Measurements from ENCODE around the gene GRID2IP. TPM values are rescaled to one million over a fixed set of nuclear protein-coding genes. Genes with fewer than 3 reads are reported as not detected.
"Not testable (repeated sequence)": the region's sequence is repeated elsewhere in the genome, so short reads cannot be mapped to it uniquely, and the experiment has no call there.

The GRID2IP gene
- total RNA-seq, 1 donor from 2014 or later = 0.86 TPM

GRCh38 chr7:6487184-6487545 is 64.1 kb downstream of the GRID2IP start:
- no peak for DNase-seq (ENCODE audit: low spot score)

DNA sequence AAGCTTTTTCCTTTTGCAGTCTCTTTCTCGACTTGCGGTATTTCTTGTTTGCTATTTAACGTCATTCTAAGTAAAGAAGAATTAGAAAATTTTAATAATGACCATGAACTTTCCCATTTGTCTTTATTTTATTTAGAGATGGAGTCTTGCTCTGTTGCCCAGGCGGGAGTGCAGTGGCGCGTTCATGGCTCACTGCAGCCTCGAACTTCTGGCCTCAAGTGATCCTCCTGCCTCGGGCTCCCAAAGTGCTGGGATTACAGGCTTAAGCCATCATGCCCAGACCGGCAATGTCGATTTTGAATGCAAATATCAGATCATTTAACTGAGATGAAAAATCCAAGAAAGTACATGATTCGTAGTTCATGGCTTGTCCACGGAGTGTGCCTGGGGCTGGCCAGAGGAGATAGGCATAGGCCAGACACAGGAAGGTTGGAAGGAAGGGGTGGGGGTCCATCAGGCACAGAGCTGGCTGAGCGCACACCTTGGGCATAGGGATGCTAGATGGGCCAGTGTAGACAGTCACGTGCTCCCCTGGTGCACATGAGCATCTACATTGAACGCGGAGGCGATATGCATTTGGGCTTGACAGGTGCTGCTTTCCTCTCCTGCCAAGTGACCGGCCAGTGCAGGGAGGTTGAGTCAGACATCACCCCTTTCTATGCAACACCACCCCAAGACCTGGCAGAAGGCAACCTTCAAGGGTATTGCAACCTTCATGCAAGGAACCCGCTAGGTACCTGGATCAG is 64.7 kb downstream of the GRID2IP start:
- DNase-seq (ENCODE audit: low spot score) = no peak

DNA sequence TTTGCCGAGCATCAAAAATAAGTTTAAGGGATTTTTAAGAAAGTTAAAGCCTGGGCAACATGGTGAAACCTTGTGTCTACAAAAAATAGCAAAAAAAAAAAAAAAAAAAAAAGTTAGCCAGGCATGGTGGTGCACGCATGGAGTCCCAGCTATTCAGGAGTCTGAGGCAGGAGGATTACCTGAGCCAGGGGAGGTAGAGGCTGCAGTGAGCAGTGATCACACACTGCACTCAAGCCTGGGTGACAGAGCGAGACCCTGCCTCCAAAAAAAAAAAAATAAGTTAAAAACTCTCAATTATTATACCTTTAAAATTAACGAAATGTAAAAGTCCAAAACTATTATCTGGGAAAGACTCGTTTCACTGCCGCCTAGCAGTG is 68.5 kb downstream of the GRID2IP start:
- no peak for DNase-seq (ENCODE audit: low spot score)

- peak; percentile 38 for DNase-seq (ENCODE audit: low spot score)
Observed at GRCh38 chr7:6482307-6482706, 69.0 kb downstream of the GRID2IP start.

GRCh38 chr7:6481445-6481844 is 69.8 kb downstream of the GRID2IP start:
- DNase-seq (ENCODE audit: low spot score) = no peak

- no peak for DNase-seq (ENCODE audit: low spot score)
Observed at GRCh38 chr7:6480323-6480660, 71.0 kb downstream of the GRID2IP start.

- DNase-seq (ENCODE audit: low spot score) = no peak
Observed at GRCh38 chr7:6479067-6479466, 72.2 kb downstream of the GRID2IP start.

DNA sequence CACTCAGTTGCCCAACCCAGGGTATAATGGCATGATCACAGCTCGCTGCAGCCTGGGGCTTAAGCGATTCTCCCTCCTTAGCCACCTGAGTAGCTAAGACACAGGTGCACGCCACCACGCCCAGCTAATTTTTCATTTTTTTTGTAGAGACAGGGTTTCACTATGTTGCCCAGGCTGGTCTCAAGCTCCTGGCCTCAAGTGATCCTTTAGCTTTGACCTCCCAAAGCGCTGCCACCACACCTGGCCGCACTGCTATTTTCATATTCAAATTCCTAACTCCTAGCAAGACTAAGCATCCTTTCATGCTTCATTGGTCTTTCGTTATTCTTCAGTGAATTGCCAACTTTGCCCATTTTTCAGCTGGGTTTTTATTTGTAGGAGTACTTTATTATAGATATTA is 73.1 kb downstream of the GRID2IP start:
- DNase-seq (ENCODE audit: low spot score) = no peak

GRCh38 chr7:6477318-6477660 is 74.0 kb downstream of the GRID2IP start:
- DNase-seq (ENCODE audit: low spot score) = no peak

GRCh38 chr7:6476596-6477317 is 74.5 kb downstream of the GRID2IP start:
- DNase-seq (ENCODE audit: low spot score) = no peak

DNA sequence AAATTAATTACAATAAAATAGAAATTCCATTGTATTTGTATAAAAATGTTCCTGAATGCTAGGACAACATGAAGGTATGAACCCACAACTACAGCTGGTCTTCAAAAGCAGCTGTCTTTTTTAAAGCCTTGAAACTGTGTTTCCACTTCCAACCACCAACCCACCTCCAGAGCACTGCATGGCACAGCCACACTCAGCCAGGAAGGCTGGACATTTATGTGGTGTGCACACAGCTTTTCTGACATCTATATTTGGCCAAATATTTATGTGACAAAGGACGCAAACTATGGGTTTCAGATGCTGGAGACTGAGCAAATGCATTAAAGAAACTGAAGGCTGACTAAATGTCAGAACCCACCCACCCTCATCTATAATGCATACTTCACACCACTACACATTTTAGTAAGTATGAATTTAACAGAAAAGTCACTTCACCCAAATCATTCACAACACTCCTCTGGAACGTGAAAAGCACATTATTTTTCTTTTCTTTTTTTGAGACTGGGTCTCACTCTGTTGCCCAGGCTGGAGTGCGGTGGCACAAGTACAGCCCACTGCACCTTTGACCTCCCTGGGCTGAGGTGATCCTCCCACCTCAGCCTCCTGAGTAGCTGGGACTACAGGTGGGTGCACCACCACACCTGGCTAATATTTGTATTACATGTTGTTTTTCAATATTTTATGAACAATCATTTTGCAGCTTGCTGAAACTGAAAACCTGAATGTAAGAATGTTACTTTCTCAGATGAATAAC is 75.7 kb downstream of the GRID2IP start:
- no peak for DNase-seq (ENCODE audit: low spot score)

- no peak for DNase-seq (ENCODE audit: low spot score)
Observed at GRCh38 chr7:6465862-6466261, 85.4 kb downstream of the GRID2IP start.

DNA sequence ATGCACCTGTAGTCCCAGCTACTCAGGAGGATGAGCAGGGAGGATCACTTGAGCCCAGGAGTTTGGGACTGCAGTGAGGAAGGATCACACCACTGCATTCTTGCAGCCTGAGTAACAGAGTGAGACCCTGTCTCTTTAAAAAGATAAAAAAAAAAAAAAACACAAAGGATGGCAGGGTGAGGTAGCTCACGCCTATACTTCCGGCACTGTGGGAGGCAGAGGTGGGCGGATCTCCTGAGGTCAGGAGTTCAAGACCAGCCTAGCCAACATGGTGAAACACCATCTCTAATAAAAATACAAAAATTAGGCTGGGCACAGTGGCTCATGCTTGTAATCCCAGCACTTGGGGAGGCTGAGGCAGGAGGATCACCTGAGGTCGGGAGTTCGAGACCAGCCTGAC is 87.7 kb downstream of the GRID2IP start:
- DNase-seq (ENCODE audit: low spot score) = not testable (repeated sequence)

DNA sequence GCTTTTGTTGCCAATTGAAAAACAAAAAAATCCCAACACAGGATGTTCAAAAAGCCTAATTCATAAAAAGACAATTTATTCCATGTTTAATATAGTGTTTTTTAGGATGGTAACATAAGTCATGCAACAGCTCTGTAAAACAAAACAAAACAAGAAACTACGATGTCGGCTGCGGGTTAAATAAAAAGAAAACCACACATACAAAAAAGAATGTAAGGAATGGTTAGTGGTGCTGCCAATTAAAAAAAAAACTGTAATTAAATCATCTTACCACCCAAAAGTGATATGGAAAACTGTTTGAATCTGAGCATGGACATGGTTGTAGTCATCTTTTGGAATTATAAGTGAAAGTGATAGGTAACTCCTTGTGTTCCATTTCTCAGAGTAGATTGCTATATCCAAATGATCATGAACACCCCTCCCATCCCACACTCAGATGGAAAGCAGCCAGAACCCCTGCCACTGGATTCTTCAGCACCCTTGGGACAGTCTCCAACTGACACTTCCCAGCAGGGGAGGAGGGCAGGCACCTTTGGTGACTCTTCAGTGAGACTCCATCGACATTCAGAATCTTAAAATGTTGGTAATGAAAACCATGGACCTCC is 89.2 kb downstream of the GRID2IP start:
- DNase-seq (ENCODE audit: low spot score) = no peak

- DNase-seq (ENCODE audit: low spot score) = no peak
Observed at GRCh38 chr7:6460990-6461584, 90.2 kb downstream of the GRID2IP start.

- no peak for DNase-seq (ENCODE audit: low spot score)
Observed at GRCh38 chr7:6460303-6460702, 91.0 kb downstream of the GRID2IP start.

DNA sequence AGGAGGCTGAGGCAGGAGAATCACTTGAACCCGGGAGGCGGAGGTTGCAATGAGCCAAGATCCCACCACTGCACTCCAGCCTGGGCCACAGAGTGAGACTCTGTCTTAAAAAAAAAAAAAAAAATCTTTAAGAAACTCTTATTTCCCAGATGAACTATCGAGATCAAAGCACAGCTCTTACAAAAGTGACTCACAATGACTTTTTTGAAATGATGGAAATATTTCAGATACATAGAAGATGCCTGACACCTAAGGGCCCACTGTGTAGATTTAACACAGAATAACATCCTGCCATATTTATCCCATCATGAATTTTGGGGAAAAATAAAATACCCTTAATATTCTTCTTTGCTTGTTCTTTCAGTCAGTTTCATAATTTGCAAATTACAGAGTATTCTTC is 92.6 kb downstream of the GRID2IP start:
- not testable (repeated sequence) for DNase-seq (ENCODE audit: low spot score)

DNA sequence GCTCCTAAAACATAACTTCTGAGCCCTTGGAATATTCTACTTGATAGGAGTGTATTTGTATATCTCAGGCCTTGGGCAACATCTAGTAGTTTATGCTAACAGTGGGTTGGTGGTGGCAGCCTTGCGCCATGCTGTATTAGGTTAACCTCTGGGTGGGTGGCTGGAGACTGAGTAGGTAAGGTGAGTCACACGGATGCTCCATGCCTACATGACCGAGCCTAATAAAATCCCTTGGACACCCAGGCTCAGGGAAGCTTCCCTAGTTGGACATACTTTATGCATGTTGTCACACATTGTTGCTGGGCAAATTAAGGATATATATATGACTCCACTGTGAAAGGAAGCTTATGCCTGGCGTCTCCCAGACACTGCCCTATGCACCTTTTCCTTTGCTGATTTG is 97.5 kb downstream of the GRID2IP start:
- DNase-seq (ENCODE audit: low spot score) = no peak

GRCh38 chr7:6451224-6451705 is 100.0 kb downstream of the GRID2IP start:
- DNase-seq (ENCODE audit: low spot score) = no peak

GRCh38 chr7:6450591-6450990 is 100.7 kb downstream of the GRID2IP start:
- DNase-seq (ENCODE audit: low spot score) = not testable (repeated sequence)

- DNase-seq (ENCODE audit: low spot score) = not testable (repeated sequence)
Observed at GRCh38 chr7:6449884-6450283, 101.4 kb downstream of the GRID2IP start.

DNA sequence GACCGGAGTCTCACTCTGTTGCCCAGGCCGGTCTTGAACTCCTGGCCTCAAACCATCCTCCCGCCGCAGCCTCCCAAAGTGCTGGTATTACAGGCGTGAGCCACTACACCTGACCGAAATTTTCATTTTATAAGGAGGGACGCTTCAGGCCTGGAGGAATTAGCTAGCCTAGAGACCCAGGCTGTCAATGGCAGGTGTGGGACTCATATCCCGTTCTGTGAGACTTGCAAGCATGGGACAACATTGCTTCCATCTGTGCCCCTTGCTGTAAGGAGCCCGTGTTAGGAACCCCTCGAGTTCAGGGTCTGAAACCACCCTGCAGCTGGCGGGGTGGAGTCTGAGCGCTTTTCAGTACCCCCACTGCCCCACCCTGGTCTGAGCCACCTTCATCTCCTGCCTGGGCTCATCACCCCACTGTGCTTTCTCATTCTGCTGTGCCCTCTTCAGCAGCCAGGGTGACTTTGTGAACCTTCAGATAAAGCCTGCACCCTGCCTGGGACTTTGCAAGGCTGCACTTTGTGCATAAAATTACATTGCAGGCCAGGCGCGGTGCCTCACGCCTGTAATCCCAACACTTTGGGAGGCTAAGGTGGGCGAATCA is 102.2 kb downstream of the GRID2IP start:
- DNase-seq (ENCODE audit: low spot score) = no peak
